Neuronal stem cell (in vitro differentiated cells): ENCODE data around the gene NDC1.
"Not testable (repeated sequence)": the region's sequence is repeated elsewhere in the genome, so short reads cannot be mapped to it uniquely, and the experiment has no call there.

Source experiments
- DNase-seq: peaks from one replicate; pipeline ENCODE4 v3.0.0-alpha.2; 2013; ENCODE audit warnings: low spot score
- H2AFZ ChIP-seq: one replicate; pipeline ENCODE4 v1.6.1; 2013; ENCODE audit warnings: mild to moderate bottlenecking, low read length, inconsistent platforms
- H2AK5ac ChIP-seq: 2 replicates; pipeline ENCODE4 v1.6.1; 2013; ENCODE audit warnings: low read depth, mild to moderate bottlenecking, inconsistent platforms, low read length, moderate library complexity, mixed read lengths
- H2BK120ac ChIP-seq: 2 replicates; pipeline ENCODE4 v1.6.1; 2013; ENCODE audit warnings: low read depth, mild to moderate bottlenecking, inconsistent platforms, low read length, moderate library complexity, mixed read lengths
- H2BK12ac ChIP-seq: one replicate; pipeline ENCODE4 v1.6.1; 2013; ENCODE audit warnings: low read length, inconsistent platforms
- H2BK15ac ChIP-seq: 2 replicates; pipeline ENCODE4 v1.6.1; 2013; ENCODE audit warnings: mild to moderate bottlenecking, low read length, inconsistent platforms, mixed read lengths
- H2BK5ac ChIP-seq: one replicate; pipeline ENCODE4 v1.6.1; 2013; ENCODE audit warnings: inconsistent platforms, mild to moderate bottlenecking, low read length, moderate library complexity
- H3K14ac ChIP-seq: one replicate; pipeline ENCODE4 v1.6.1; 2013; ENCODE audit warnings: low read length, inconsistent platforms
- H3K18ac ChIP-seq: 2 replicates; pipeline ENCODE4 v1.6.1; 2013; ENCODE audit warnings: low read length, inconsistent platforms
- H3K23ac ChIP-seq: 2 replicates; pipeline ENCODE4 v1.6.1; 2013; ENCODE audit warnings: low read depth, mild to moderate bottlenecking, mixed read lengths, low read length, inconsistent platforms; ENCODE audit not compliant: poor library complexity
- H3K27ac ChIP-seq: replicated peaks from 3 replicates; pipeline ENCODE4 v1.5.1; 2013; ENCODE audit warnings: low read length, inconsistent platforms
- H3K27me3 ChIP-seq, 3 experiments: 2 replicates each; pipeline ENCODE4 v1.6.1; 2013; ENCODE audit warnings: low read length in 3 of 3, mild to moderate bottlenecking in 2 of 3, inconsistent platforms in 1 of 3, low read depth in 1 of 3, mixed read lengths in 1 of 3, moderate library complexity in 1 of 3; ENCODE audit not compliant: control insufficient read depth in 3 of 3, insufficient read depth in 3 of 3
- H3K36me3 ChIP-seq, 2 donors: replicated peaks in 1 of 2; 2 replicates each; pipeline ENCODE4 v1.6.1; 2013; ENCODE audit warnings: low read length in 2 of 2; ENCODE audit not compliant: control insufficient read depth in 2 of 2, insufficient read depth in 2 of 2
- H3K4ac ChIP-seq: 2 replicates; pipeline ENCODE4 v1.6.1; 2013; ENCODE audit warnings: inconsistent platforms, mild to moderate bottlenecking, low read length, moderate library complexity
- H3K4me1 ChIP-seq, 2 donors: 1 replicate in 1 of 2; 2 replicates in 1 of 2; pipeline ENCODE4 v1.6.1; 2013; ENCODE audit warnings: low read length in 2 of 2, low read depth in 1 of 2; ENCODE audit not compliant: control insufficient read depth in 2 of 2, insufficient read depth in 1 of 2
- H3K4me2 ChIP-seq: one replicate; pipeline ENCODE4 v1.6.1; 2013; ENCODE audit warnings: mild to moderate bottlenecking, low read length, inconsistent platforms; ENCODE audit not compliant: insufficient read depth, poor library complexity, severe bottlenecking
- H3K4me3 ChIP-seq, 2 donors: 2 replicates each; pipeline ENCODE4 v1.5.1; 2013; ENCODE audit warnings: low read length in 2 of 2, mild to moderate bottlenecking in 2 of 2, inconsistent platforms in 1 of 2, moderate library complexity in 1 of 2
- H3K79me1 ChIP-seq: one replicate; pipeline ENCODE4 v1.6.1; 2013; ENCODE audit warnings: low read depth, mild to moderate bottlenecking, inconsistent platforms, low read length, moderate library complexity
- H3K9ac ChIP-seq: one replicate; pipeline ENCODE4 v1.6.1; 2013; ENCODE audit warnings: mild to moderate bottlenecking, low read depth, low read length, inconsistent platforms; ENCODE audit not compliant: poor library complexity
- H3K9me3 ChIP-seq, 2 donors: replicated peaks in 1 of 2; 2 replicates each; pipeline versions ENCODE3 to v1.6.1; 2013; ENCODE audit warnings: low read length in 2 of 2, mild to moderate bottlenecking in 2 of 2, inconsistent platforms in 1 of 2, low read depth in 1 of 2, mixed read lengths in 1 of 2, moderate library complexity in 1 of 2; ENCODE audit not compliant: control insufficient read depth in 2 of 2, insufficient read depth in 1 of 2
- H4K8ac ChIP-seq: one replicate; pipeline ENCODE4 v1.6.1; 2013; ENCODE audit warnings: low read depth, mild to moderate bottlenecking, inconsistent platforms, low read length, moderate library complexity
- H4K91ac ChIP-seq: one replicate; pipeline ENCODE4 v1.6.1; 2013; ENCODE audit warnings: low read length, low read depth, mild to moderate bottlenecking, inconsistent platforms; ENCODE audit not compliant: poor library complexity
- WGBS, 2 donors: extraction: QIAGEN DNeasy Blood & Tissue Kit; methylation state at CpG; one replicate each; pipeline ENCODE4 v1.1.7; 2013; ENCODE audit warnings: missing lambda C conversion rate in 2 of 2, mixed read lengths in 1 of 2; ENCODE audit not compliant: insufficient read length in 2 of 2, insufficient replicate concordance in 1 of 2; ENCODE audit errors: extremely low coverage in 2 of 2; 5-methylcytosine and 5-hydroxymethylcytosine counted together

NDC1 gene

GRCh38 chr1:53875150-53875549 lies 37.1 kb upstream of the NDC1 start:
- H2BK15ac ChIP-seq, H3K4me3 ChIP-seq, H4K8ac ChIP-seq, DNase-seq, H4K91ac ChIP-seq, H3K4me1 ChIP-seq, H3K23ac ChIP-seq, H3K27me3 ChIP-seq, H2BK12ac ChIP-seq, H2BK120ac ChIP-seq, H3K18ac ChIP-seq, H3K27ac ChIP-seq, H3K9ac ChIP-seq, H3K79me1 ChIP-seq, H3K9me3 ChIP-seq, H2BK5ac ChIP-seq, H3K4me2 ChIP-seq, H3K4ac ChIP-seq, H3K14ac ChIP-seq, H2AFZ ChIP-seq, H2AK5ac ChIP-seq: not testable (repeated sequence)
- peaks cover 12 to 75% of the 10 kb centered on the region in 2 donors for H3K36me3 ChIP-seq
- WGBS, 2 donors, result no CpG with 5 or more reads among the region's 2 CpGs

GRCh38 chr1:53871773-53872484 lies 33.8 kb upstream of the NDC1 start:
- no peak overlapping the region for H4K8ac ChIP-seq
- H3K4me3 ChIP-seq, result no peak overlapping the region
- no peak overlapping the region for H3K14ac ChIP-seq
- H2AFZ ChIP-seq, result no peak overlapping the region
- H3K27ac ChIP-seq, result no peak overlapping the region
- no peak overlapping the region for H3K23ac ChIP-seq
- no peak for DNase-seq
- H3K9ac ChIP-seq, result no peak overlapping the region
- peaks cover 14 to 75% of the 10 kb centered on the region in 2 donors for H3K36me3 ChIP-seq
- no peak overlapping the region for H2BK15ac ChIP-seq
- H3K4me2 ChIP-seq, result no peak overlapping the region
- no peak overlapping the region for H2AK5ac ChIP-seq
- no peaks in the 10 kb centered on the region for H3K27me3 ChIP-seq
- H3K4ac ChIP-seq, result no peak overlapping the region
- no peak overlapping the region for H4K91ac ChIP-seq
- no peaks in the 10 kb centered on the region for H3K9me3 ChIP-seq
- H3K4me1 ChIP-seq, result no peaks in the 10 kb centered on the region
- H2BK120ac ChIP-seq, result no peak overlapping the region
- no peak overlapping the region for H2BK12ac ChIP-seq
- no peak overlapping the region for H2BK5ac ChIP-seq
- WGBS, 2 donors, result no CpG with 5 or more reads among the region's 5 CpGs
- H3K18ac ChIP-seq, result no peak overlapping the region
- H3K79me1 ChIP-seq, result no peaks in the 10 kb centered on the region

- Histone ChIP-seq H3K4ac (no peak overlapping the region), H2BK12ac (no peak overlapping the region), H3K27me3 (no peaks in the 10 kb centered on the region), H2AK5ac (no peak overlapping the region), H3K4me2 (no peak overlapping the region), H3K18ac (no peak overlapping the region), H3K9ac (no peak overlapping the region), H3K9me3 (no peaks in the 10 kb centered on the region), H3K27ac (no peak overlapping the region), H3K79me1 (no peaks in the 10 kb centered on the region), H3K14ac (no peak overlapping the region), H2BK5ac (no peak overlapping the region), H3K4me3 (no peak overlapping the region), H3K23ac (no peak overlapping the region), H3K36me3 (peaks cover 16 to 75% of the 10 kb centered on the region in 2 donors), H4K8ac (no peak overlapping the region), H3K4me1 (no peaks in the 10 kb centered on the region), H2BK120ac (no peak overlapping the region), H2AFZ (no peak overlapping the region), H4K91ac (no peak overlapping the region), H2BK15ac (no peak overlapping the region)
- WGBS, 2 donors, result no CpG with 5 or more reads among the region's 4 CpGs
- DNase-seq, result no peak
Observed at GRCh38 chr1:53871221-53871620, 33.1 kb upstream of the NDC1 start.

- Histone ChIP-seq H3K4me2 (no peak overlapping the region), H2BK120ac (no peak overlapping the region), H3K4me1 (no peaks in the 10 kb centered on the region), H2BK12ac (no peak overlapping the region), H3K27me3 (no peaks in the 10 kb centered on the region), H3K23ac (no peak overlapping the region), H2BK15ac (no peak overlapping the region), H4K91ac (no peak overlapping the region), H3K9ac (no peak overlapping the region), H3K18ac (no peak overlapping the region), H3K36me3 (peaks cover 13 to 64% of the 10 kb centered on the region in 2 donors), H2AK5ac (no peak overlapping the region), H3K14ac (no peak overlapping the region), H2BK5ac (no peak overlapping the region), H3K27ac (no peak overlapping the region), H2AFZ (no peak overlapping the region), H3K4me3 (no peak overlapping the region), H3K4ac (no peak overlapping the region), H4K8ac (no peak overlapping the region), H3K9me3 (no peaks in the 10 kb centered on the region), H3K79me1 (no peaks in the 10 kb centered on the region)
- no peak for DNase-seq
- WGBS, 2 donors, result no CpG with 5 or more reads among the region's 11 CpGs
Observed at GRCh38 chr1:53869454-53870117, 31.5 kb upstream of the NDC1 start.
